ENCODE measurements around the gene MIGA2.
A peak's percentile ranks its signal among the peaks of the same experiment; 100 is the strongest.

The MIGA2 gene

GRCh38 chr9:129075996-129076639 is 39.7 kb downstream of the MIGA2 start:
- DNase-seq: no peak

DNA sequence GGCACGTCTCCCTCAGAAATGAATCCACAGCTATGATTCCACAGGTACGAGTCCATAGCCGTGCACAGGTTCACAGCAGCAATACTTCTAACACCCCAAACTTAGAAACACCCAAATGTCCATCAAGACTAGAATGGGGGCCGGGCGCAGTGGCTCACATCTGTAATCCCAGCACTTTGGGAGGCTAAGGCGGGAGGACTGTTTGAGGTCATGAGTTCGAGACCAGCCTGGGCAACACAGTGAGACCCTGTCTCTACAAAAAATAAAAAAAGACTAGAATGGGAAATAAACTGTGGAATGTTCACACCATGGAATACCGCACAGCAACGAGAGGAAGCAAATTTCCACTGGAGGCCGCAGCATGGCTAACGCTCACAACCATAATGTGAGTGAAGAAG is 40.2 kb downstream of the MIGA2 start:
- DNase-seq: no peak

DNA sequence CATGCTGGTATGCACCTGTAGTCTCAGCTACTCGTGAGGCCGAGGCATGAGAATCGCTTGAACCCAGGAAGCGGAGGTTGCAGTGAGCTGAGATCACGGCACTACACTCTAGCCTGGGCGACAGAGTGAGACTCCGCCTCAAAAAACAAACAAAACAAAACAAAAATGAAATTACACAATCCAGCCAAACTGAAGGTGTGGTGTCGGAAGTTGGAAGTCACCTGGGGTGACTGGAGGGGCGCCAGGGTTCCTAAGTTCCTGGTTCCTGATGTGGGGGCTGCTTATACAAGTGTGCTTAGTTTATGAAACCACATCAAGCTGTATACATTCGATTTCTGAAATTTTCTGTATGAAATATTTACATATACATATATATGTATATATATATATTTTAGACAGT is 40.8 kb downstream of the MIGA2 start:
- no peak for DNase-seq

GRCh38 chr9:129078691-129079503 is 42.5 kb downstream of the MIGA2 start:
- no peak for DNase-seq

DNA sequence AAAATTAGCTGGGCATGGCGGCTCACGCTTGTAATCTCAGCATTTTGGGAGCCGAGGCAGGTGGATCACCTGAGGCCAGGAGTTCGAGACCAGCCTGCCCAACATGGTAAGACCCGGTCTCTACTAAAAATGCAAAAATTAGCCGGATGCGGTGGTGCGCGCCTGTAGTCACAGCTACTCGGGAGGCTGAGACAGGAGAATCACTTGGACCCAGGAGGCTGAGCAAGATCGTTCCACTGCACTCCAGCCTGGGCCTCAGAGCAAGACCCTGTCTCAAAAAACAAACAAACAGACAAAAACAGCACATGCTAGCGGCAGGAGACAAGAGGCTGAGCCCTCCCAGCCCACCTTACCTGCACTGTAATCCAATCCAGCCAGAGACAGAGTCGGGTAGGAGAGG is 43.4 kb downstream of the MIGA2 start:
- DNase-seq: no peak

DNA sequence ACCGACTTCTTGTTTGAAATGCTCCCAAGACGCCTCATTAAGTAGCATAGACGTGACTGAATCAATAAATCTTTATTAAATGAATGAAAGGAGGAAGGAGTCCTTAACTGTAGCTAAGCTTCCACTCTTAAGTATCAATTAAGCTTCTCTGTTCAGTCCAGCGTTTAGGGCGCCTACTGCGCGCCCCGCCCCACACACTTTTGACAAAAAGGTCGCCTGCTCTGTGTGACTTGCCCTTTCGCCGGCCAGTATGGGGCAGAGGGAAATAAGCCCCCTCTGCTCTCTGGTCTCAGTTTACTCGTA is 43.8 kb downstream of the MIGA2 start:
- DNase-seq: no peak

- DNase-seq: peak; percentile 93
These were observed 44.4 kb downstream of the MIGA2 start, which contains the start of gene DOLPP1 for GRCh38 chr9:129080601-129081387. DOLPP1 (plus strand) TSS chr9:129081111; CDS start chr9:129081132, 21 bp downstream.

DNA sequence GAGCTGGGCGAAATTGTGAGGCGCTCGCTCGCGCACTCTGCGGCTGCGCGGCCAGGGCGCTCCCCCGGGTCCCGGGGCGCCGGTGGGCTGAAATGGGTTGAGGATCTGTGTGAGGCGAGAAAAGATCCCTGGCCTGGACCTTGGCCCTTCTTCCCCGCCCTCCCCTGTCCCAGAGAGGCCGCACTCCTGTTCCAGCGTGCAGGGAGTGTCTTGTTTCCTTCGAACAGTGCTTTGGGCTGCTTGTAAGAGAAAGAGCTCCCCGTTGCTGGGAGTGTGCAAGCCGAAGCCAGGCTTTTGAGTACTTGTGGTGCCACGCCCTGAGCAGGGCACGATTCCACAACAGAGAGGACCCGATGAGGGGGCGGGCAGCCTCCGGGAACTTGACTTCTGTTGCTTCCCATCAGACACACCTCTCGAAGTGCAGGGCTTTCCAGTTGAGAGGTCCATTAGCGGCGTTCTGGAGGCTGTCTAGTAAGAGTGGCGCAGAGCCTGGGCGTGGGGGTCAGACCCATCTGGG is 45.0 kb downstream of the MIGA2 start:
- no peak for DNase-seq

- DNase-seq: no peak
These were observed 47.7 kb downstream of the MIGA2 start for GRCh38 chr9:129084087-129084486.

DNA sequence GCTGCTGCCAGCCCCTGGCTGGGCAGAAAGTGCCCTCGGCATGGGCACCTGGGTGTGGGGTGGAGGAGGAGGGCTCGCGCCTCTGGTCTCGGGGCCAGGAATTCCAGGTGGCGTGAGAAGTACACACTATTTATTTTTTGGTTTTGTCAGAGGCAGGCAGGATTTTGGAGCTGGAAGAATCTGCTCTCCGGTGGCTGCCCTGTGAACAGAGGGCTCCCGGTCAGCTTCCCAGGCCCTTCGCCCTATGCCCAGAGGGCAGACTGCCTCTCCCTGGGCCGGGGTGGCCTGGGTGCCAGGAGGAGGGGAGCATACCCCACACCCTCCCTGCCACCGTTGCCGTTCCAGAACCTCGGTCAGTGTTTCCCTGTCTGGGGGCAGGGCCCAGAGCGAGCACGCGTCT is 52.8 kb downstream of the MIGA2 start:
- no peak for DNase-seq

DNA sequence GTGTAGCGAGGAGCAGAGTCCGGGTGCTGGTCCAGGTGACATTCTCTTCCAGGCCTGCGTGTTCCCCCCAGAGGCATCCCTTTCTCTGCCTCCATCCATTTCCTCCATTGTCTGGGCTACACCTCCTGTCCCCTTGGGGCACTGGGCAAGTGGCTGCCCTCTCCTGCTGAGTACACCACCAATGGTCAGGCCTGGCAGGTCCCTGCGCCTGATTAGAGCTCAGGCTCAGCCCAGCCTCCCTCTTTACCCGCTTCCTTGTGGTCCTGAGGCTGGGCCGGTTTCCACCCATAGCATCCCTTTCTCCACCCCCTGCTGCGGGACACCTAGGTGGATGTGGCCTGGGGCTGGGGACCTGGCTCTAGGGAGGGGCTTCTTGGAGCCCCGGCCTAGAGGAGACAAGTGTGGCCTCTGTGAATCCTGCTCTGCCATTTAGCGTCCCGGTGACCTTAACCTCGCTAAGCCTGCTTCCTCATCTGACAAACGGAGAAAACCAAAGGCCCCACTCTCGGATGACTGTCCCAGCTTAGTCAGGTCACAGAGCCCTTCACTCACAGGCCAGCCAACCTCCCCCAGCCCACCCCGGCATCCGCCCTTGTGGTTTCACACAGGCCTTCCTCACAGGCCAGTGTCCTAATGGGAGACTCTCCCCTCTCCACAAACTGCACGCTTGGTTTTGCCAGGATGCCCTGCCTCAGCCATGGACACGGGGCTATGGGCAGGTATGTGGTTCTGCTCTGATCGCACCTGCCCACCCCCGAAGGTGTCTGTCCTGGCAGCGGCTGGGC is 57.4 kb downstream of the MIGA2 start:
- DNase-seq: no peak

- DNase-seq: no peak
These were observed 58.2 kb downstream of the MIGA2 start for GRCh38 chr9:129094387-129095169.

DNA sequence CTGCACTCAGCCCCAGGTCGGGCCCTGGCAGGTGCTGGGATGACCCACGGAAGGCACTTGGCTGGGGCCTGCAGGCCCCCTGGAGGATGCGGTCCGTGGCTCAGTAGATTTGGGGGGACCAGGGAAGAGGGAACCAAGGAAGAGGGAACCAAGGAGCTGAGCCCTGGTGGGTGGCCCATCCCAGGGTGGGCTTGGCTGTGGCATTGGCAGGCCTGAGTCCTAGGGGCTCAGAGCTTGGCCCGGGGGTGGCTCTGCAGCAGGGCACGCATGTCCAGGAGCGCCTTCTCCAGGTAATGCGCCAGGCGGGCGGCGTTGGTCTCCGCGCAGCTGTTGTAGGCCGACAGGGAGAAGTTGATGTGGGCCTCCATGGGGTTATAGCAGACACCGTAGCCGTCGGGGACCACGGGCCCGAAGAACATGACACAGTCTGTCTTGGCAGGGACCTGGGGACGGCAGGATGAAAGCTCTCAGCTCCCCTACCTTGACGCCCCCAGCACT is 58.8 kb downstream of the MIGA2 start:
- no peak for DNase-seq

GRCh38 chr9:129095908-129096307 is 59.5 kb downstream of the MIGA2 start:
- no peak for DNase-seq

DNA sequence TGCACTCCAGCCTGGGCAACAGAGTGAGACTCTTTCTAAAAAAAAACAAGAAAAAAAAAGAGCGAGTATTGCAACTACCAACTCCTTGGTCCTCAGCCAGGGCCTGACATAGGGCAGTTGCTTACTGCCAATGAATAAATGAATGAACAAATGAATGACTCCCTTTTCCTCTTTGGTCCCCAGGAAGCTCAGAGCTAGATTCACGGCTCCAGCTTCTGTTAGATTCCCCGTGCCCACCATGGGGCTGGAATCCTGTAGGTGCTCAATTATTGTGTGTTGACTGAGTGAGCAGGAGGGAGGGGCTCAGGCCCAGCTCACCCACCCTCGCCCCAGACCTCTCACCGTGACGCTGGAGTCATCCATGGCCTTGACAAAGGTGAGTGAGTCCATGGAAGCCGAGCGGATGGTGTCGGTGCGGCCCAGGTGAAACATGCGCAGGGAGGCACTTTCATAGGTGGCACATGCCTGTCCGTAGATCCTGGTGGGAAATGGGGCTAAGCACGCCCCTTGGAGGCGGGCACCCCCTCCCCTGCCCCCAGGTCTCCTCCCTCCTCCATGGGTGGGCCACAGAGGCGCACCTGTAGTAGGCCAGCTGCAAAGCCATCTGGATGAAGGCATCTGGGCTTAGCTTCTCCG is 61.4 kb downstream of the MIGA2 start:
- no peak for DNase-seq

DNA sequence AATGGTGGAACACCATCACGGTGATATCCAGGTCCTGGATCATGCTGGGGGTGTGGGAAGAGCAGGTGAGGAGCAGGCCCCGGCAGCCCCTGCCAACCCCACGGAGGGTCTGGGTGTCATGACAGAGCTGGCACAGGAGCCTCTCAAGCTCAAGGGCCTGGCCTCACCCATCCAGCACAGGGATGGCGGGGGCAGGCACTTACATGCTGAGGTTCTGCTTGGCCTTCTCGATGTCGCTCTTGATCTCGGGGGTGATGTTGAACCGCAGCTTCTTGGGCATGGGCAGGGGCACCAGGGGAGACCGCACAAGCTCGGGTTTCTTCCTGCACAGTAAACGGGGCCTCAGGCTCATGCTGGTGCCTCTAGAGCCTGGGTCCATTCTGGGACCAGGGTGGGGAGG is 61.9 kb downstream of the MIGA2 start:
- no peak for DNase-seq

DNA sequence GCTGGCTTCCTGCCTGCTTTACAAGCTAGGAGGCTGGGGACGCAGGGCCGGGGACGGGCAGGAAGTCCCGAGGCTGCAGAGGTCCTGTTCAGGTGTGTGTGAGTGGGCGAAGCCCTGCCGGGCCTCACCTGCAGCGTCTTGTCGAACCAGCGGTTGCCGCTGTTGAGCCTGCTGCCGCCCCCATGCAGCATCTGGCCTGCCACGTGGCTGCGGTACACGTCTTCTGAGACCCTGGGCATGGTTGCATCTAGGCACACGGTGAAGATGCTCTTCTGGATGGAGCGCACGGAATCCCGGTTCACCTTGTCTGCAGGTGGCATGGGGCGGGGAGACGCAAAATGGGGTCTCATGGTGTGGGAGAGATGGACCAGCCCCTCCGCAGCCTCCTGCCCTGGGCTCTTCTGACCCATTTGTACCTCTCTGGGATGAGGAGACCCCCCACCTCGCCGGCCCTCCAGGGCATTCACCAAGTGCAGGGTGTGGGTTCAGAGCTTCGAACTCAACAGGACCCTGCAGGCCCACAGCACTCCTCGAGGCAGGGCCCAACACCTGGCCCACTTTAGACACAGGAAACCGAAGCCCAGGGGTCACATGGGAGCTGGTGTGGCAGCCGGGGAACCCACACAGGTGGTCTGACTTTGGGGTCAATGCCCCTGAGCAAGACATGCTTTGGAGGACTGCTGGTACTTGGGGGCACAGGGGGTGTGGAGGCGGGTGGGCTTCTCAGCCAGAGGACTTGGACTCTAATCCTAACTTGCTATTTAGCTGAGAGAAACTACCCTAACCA is 64.2 kb downstream of the MIGA2 start:
- DNase-seq: no peak

- DNase-seq: no peak
These were observed 64.9 kb downstream of the MIGA2 start for GRCh38 chr9:129101279-129101678.

GRCh38 chr9:129102095-129102525 is 65.7 kb downstream of the MIGA2 start:
- DNase-seq: no peak
